Osteocyte (in vitro differentiated cells): ENCODE data around the gene ZNF532. TPM values are rescaled to one million over a fixed set of nuclear protein-coding genes. Genes with fewer than 3 reads are reported as not detected.

Experiments
- DNase-seq: peaks from one replicate; pipeline ENCODE4 v3.0.0; 2021; ENCODE audit warnings: mixed read lengths; ENCODE audit not compliant: unreplicated experiment; ENCODE audit errors: extremely low spot score
- H3K27ac Mint-ChIP-seq: one replicate; pipeline ENCODE4 v1.8.0; 2021; ENCODE audit warnings: mild to moderate bottlenecking, mixed read lengths; ENCODE audit not compliant: unreplicated experiment
- H3K27me3 Mint-ChIP-seq: one replicate; pipeline ENCODE4 v1.8.0; 2021; ENCODE audit warnings: mixed read lengths; ENCODE audit not compliant: unreplicated experiment
- H3K36me3 Mint-ChIP-seq: one replicate; pipeline ENCODE4 v1.8.0; 2021; ENCODE audit warnings: mixed read lengths; ENCODE audit not compliant: unreplicated experiment
- H3K4me1 Mint-ChIP-seq: one replicate; pipeline ENCODE4 v1.8.0; 2021; ENCODE audit warnings: mixed read lengths; ENCODE audit not compliant: unreplicated experiment
- H3K4me3 Mint-ChIP-seq: one replicate; pipeline ENCODE4 v1.8.0; 2021; ENCODE audit warnings: mild to moderate bottlenecking, moderate library complexity, mixed read lengths; ENCODE audit not compliant: unreplicated experiment
- H3K9me3 Mint-ChIP-seq: one replicate; pipeline ENCODE4 v1.8.0; 2021; ENCODE audit warnings: mixed read lengths; ENCODE audit not compliant: unreplicated experiment
- CTCF ChIP-seq: fragments of 200-600 bp; sonication (generic); IDR thresholded peaks from 2 replicates; pipeline ENCODE4 v1.5.0; 2021; ENCODE audit warnings: antibody characterized with exemption, mild to moderate bottlenecking, moderate library complexity
- total RNA-seq: library from RNA; stranded (reverse); gene quantifications from 2 replicates; pipeline ENCODE4 v1.2.1, GENCODE V29; 2021

Gene ZNF532
- total RNA-seq, 1 donor from 2014 or later = 92.7 TPM

DNA sequence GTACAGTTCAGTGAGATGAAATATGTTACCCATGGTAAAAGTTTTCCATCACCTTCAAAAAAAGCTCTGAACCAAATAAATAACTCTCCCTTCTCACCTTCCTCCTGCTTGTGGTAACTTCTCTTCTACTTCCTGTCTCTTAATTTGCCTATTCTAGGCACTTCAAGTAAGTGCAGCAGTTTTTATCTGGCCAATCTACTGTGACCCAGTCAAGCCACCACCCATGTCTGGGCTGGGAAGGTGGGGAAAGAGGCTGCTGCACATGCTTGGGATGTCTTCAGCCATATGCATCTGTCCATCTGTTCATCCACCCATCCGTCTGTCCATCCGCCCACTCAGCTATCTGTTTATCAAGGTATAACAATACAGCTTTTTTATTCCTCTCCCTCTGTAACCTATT lies 31.6 kb downstream of the ZNF532 start:
- Mint-ChIP-seq H3K9me3 (no peaks in the 10 kb centered on the region), H3K36me3 (peaks cover 12% of the 10 kb centered on the region), H3K27me3 (no peaks in the 10 kb centered on the region), H3K4me3 (no peak overlapping the region), H3K4me1 (peaks cover 52% of the 10 kb centered on the region), H3K27ac (no peak overlapping the region)
- TF ChIP-seq CTCF = no peak
- DNase-seq = no peak

- H3K27me3 Mint-ChIP-seq = no peaks in the 10 kb centered on the region
- no peak overlapping the region for H3K4me3 Mint-ChIP-seq
- H3K36me3 Mint-ChIP-seq = peaks cover 12% of the 10 kb centered on the region
- peak; percentile 17 for TF ChIP-seq CTCF
- H3K27ac Mint-ChIP-seq = peak overlapping the region; percentile 14
- H3K9me3 Mint-ChIP-seq = no peaks in the 10 kb centered on the region
- H3K4me1 Mint-ChIP-seq = peaks cover 46% of the 10 kb centered on the region
- DNase-seq = no peak
Observed at GRCh38 chr18:58896734-58897508, 32.2 kb downstream of the ZNF532 start.

- no peak for DNase-seq
- Mint-ChIP-seq H3K27me3 (no peaks in the 10 kb centered on the region), H3K4me1 (peaks cover 36% of the 10 kb centered on the region), H3K36me3 (peaks cover 8% of the 10 kb centered on the region), H3K9me3 (no peaks in the 10 kb centered on the region), H3K27ac (peak overlapping the region; percentile 53), H3K4me3 (no peak overlapping the region)
- no peak for TF ChIP-seq CTCF
Observed at GRCh38 chr18:58898010-58898799, 33.5 kb downstream of the ZNF532 start.

GRCh38 chr18:58900015-58900649 lies 35.5 kb downstream of the ZNF532 start:
- Mint-ChIP-seq H3K27ac (peak overlapping the region; percentile 90), H3K4me3 (peak overlapping the region; percentile 1), H3K27me3 (no peaks in the 10 kb centered on the region), H3K9me3 (no peaks in the 10 kb centered on the region), H3K4me1 (peaks cover 34% of the 10 kb centered on the region), H3K36me3 (peaks cover 12% of the 10 kb centered on the region)
- DNase-seq = no peak
- TF ChIP-seq CTCF = no peak

DNA sequence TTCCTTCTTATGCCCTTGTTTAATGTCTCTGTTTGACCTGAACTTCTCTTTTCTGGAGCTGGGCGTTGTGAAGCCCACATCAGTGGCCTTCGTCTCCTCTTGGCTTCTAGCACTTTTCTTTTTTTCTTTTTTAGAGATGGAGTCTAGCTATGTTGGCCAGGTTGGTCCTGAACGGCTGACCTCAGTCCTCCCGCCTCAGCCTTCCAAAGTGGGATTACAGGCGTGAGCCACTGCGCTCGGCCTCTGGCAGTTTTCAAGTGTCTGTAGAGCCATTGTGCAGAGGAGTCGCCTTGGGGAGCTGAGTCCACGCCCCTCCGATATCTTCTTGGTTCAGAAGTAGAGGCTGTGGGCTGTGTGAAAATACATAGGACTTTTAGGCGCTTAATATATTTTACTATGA lies 36.5 kb downstream of the ZNF532 start:
- no peak for DNase-seq
- Mint-ChIP-seq H3K9me3 (no peaks in the 10 kb centered on the region), H3K27ac (peak overlapping the region; percentile 90), H3K4me3 (no peak overlapping the region), H3K27me3 (no peaks in the 10 kb centered on the region), H3K36me3 (peaks cover 18% of the 10 kb centered on the region), H3K4me1 (peaks cover 30% of the 10 kb centered on the region)
- no peak for TF ChIP-seq CTCF
